Prostate gland (tissue), 2 donors: ENCODE data around the gene MTAP. TPM values are rescaled to one million over a fixed set of nuclear protein-coding genes. Genes with fewer than 3 reads are reported as not detected.

Source experiments
- DNase-seq: peaks from one replicate; pipeline ENCODE4 v3.0.0-alpha.2; 2019; ENCODE audit warnings: low spot score
- H3K27ac ChIP-seq, 2 donors: fragments of 200-600 bp; sonication (generic); 2 replicates each; pipeline ENCODE4 v1.5.1; 2017 to 2019
- H3K27me3 ChIP-seq: fragments of 200-600 bp; sonication (generic); replicated peaks from 2 replicates; pipeline ENCODE4 v1.5.1; 2019; ENCODE audit not compliant: insufficient read depth
- H3K36me3 ChIP-seq, 2 donors: fragments of 200-600 bp; sonication (generic); 1 replicate in 1 of 2; 2 replicates in 1 of 2; pipeline versions ENCODE4 v1.5.1 to v1.8.1; 2017 to 2019
- H3K4me1 ChIP-seq: fragments of 200-600 bp; sonication (generic); replicated peaks from 2 replicates; pipeline ENCODE4 v1.5.1; 2019
- H3K4me3 ChIP-seq, 2 donors: fragments of 200-600 bp; sonication (generic); 2 replicates each; pipeline ENCODE4 v1.5.1; 2017 to 2019
- H3K9me3 ChIP-seq: fragments of 200-600 bp; sonication (generic); 2 replicates; pipeline ENCODE4 v1.5.1; 2017
- CTCF ChIP-seq, 4 experiments: fragments of 200-600 bp in 2 of 4; fragments of 450-650 bp in 2 of 4; sonication (generic) in 2 of 4; IDR thresholded peaks; 1 replicate in 3 of 4; 2 replicates in 1 of 4; pipeline ENCODE4 v1.5.1; 2016 to 2019; ENCODE audit warnings: antibody characterized with exemption in 4 of 4, mild to moderate bottlenecking in 2 of 4, moderate library complexity in 2 of 4
- POLR2A ChIP-seq: fragments of 450-650 bp; IDR thresholded peaks from one replicate; pipeline ENCODE4 v1.6.1; 2016; ENCODE audit warnings: antibody characterized with exemption, mild to moderate bottlenecking
- POLR2AphosphoS5 ChIP-seq: sonication (generic); formaldehyde crosslinking; IDR thresholded peaks from one replicate; pipeline ENCODE4 v1.6.1; 2017; ENCODE audit warnings: antibody characterized with exemption
- WGBS: methylation state at CpG from one replicate; pipeline ENCODE4 v1.1.5; 2018; 5-methylcytosine and 5-hydroxymethylcytosine counted together
- intact Hi-C: fragments of 100-400 bp; cut with DNase I; formaldehyde crosslinking; loops from one replicate; pipeline ENCODE4 v1.14.2; 2022
- total RNA-seq, 2 donors: library from RNA; depleted of rRNA; stranded (reverse); fragments of >200 nt; gene quantifications; one replicate each; pipeline ENCODE4 v1.1.0, GENCODE V29; 2016

Gene MTAP
- total RNA-seq, 2 donors from 2014 or later = 13.3 to 33.5 TPM

- no peaks in the 10 kb centered on the region for H3K4me1 ChIP-seq
- H3K4me3 ChIP-seq = no peak overlapping the region
- WGBS = 84% methylated on average over 11 of the region's 11 CpGs
- no peaks in the 10 kb centered on the region for H3K9me3 ChIP-seq
- H3K36me3 ChIP-seq = peaks cover 0 to 4% of the 10 kb centered on the region in 2 donors
- H3K27me3 ChIP-seq = no peaks in the 10 kb centered on the region
- no peak for DNase-seq
- intact Hi-C loops = no loop called here
- TF ChIP-seq CTCF (IDR thresholded peaks at IDR 0.05) (no peak), POLR2A (no peak), POLR2AphosphoS5 (no peak)
- no peak overlapping the region for H3K27ac ChIP-seq
Measured at GRCh38 chr9:21854594-21854993, 52.2 kb downstream of the MTAP start.

GRCh38 chr9:21856301-21857094 is 54.1 kb downstream of the MTAP start:
- intact Hi-C loops = no loop called here
- Histone ChIP-seq H3K36me3 (peaks cover 0 to 4% of the 10 kb centered on the region in 2 donors), H3K27me3 (no peaks in the 10 kb centered on the region), H3K9me3 (no peaks in the 10 kb centered on the region), H3K27ac (no peak overlapping the region), H3K4me3 (no peak overlapping the region), H3K4me1 (no peaks in the 10 kb centered on the region)
- TF ChIP-seq POLR2A (no peak), POLR2AphosphoS5 (no peak), CTCF (IDR thresholded peaks at IDR 0.05) (no peak)
- WGBS = 69% methylated on average over 5 of the region's 5 CpGs
- no peak for DNase-seq

GRCh38 chr9:21862871-21863270 is 60.4 kb downstream of the MTAP start:
- H3K27ac ChIP-seq = no peak overlapping the region

GRCh38 chr9:21864505-21864904 is 62.1 kb downstream of the MTAP start:
- Histone ChIP-seq H3K27me3 (no peaks in the 10 kb centered on the region), H3K4me1 (no peaks in the 10 kb centered on the region), H3K9me3 (no peaks in the 10 kb centered on the region), H3K4me3 (no peak overlapping the region), H3K27ac (no peak overlapping the region), H3K36me3 (no peaks in the 10 kb centered on the region)
- intact Hi-C loops = no loop called here
- TF ChIP-seq CTCF (IDR thresholded peaks at IDR 0.05) (no peak), POLR2A (no peak), POLR2AphosphoS5 (no peak)
- no peak for DNase-seq
- WGBS = 98% methylated on average over 5 of the region's 5 CpGs

More at GRCh38 chr9:21862871-21863270, 60.4 kb downstream of the MTAP start:
- 87% methylated on average over 1 of the region's 1 CpG for WGBS
- no peak for DNase-seq
- Histone ChIP-seq H3K36me3 (peaks cover 0 to 4% of the 10 kb centered on the region in 2 donors), H3K4me3 (no peak overlapping the region), H3K27me3 (no peaks in the 10 kb centered on the region), H3K4me1 (no peaks in the 10 kb centered on the region), H3K9me3 (no peaks in the 10 kb centered on the region)
- intact Hi-C loops = no loop called here
- no peak for TF ChIP-seq POLR2A
- TF ChIP-seq CTCF (IDR thresholded peaks at IDR 0.05) = no peak
- no peak for TF ChIP-seq POLR2AphosphoS5

- H3K4me1 ChIP-seq = no peaks in the 10 kb centered on the region
- no peaks in the 10 kb centered on the region for H3K9me3 ChIP-seq
- no peaks in the 10 kb centered on the region for H3K27me3 ChIP-seq
- DNase-seq = no peak
- H3K27ac ChIP-seq = no peak overlapping the region
- no peak overlapping the region for H3K4me3 ChIP-seq
- H3K36me3 ChIP-seq = no peaks in the 10 kb centered on the region
- TF ChIP-seq POLR2A (no peak), CTCF (IDR thresholded peaks at IDR 0.05) (no peak), POLR2AphosphoS5 (no peak)
- 95% methylated on average over 1 of the region's 1 CpG for WGBS
- intact Hi-C loops = no loop called here
Measured at GRCh38 chr9:21866302-21866701, 63.9 kb downstream of the MTAP start.
